Lung (tissue), 12 donors: ENCODE data around the gene TMEM207. TPM values are rescaled to one million over a fixed set of nuclear protein-coding genes. Genes with fewer than 3 reads are reported as not detected.

ENCODE experiments used
- ATAC-seq: fragments of 200-7000 bp; cut with Tn5 transposase; one replicate; pipeline ENCODE4 v1.9.1; 2020; ENCODE audit warnings: moderate number of reproducible peaks; ENCODE audit not compliant: insufficient read depth, low FRiP score
- DNase-seq, 3 donors: peaks; one replicate each; pipeline ENCODE4 v3.0.0-alpha.2; 2013 to 2017
- H3K27ac ChIP-seq, 2 donors: one replicate each; pipeline ENCODE4 v1.5.1; 2013; ENCODE audit warnings: mild to moderate bottlenecking in 2 of 2, moderate library complexity in 2 of 2, control low read depth in 1 of 2, inconsistent platforms in 1 of 2, low read depth in 1 of 2, low read length in 1 of 2
- H3K27me3 ChIP-seq, 3 donors: one replicate each; pipeline ENCODE4 v1.5.1; 2013; ENCODE audit warnings: low read length in 2 of 3; ENCODE audit not compliant: control insufficient read depth in 3 of 3, insufficient read depth in 3 of 3
- H3K36me3 ChIP-seq, 4 donors: one replicate each; pipeline ENCODE4 v1.5.1; 2013; ENCODE audit warnings: low read length in 4 of 4, mild to moderate bottlenecking in 1 of 4, moderate library complexity in 1 of 4; ENCODE audit not compliant: control insufficient read depth in 4 of 4, insufficient read depth in 4 of 4
- H3K4me1 ChIP-seq, 5 donors: one replicate each; pipeline ENCODE4 v1.5.1; 2013; ENCODE audit warnings: low read length in 5 of 5, mild to moderate bottlenecking in 2 of 5, moderate library complexity in 1 of 5; ENCODE audit not compliant: control insufficient read depth in 5 of 5, insufficient read depth in 5 of 5
- H3K4me3 ChIP-seq: one replicate; pipeline ENCODE4 v1.5.1; 2013; ENCODE audit warnings: mild to moderate bottlenecking, control low read depth, moderate library complexity
- H3K9ac ChIP-seq, 2 donors: one replicate each; pipeline ENCODE4 v1.5.1; 2013; ENCODE audit warnings: low read length in 2 of 2, control low read depth in 1 of 2; ENCODE audit not compliant: insufficient read depth in 1 of 2
- H3K9me3 ChIP-seq, 4 donors: one replicate each; pipeline ENCODE4 v1.5.1; 2013; ENCODE audit warnings: low read length in 3 of 4, mild to moderate bottlenecking in 1 of 4, moderate library complexity in 1 of 4; ENCODE audit not compliant: control insufficient read depth in 4 of 4, insufficient read depth in 3 of 4
- CTCF ChIP-seq: IDR thresholded peaks from 2 replicates; pipeline ENCODE4 v1.5.1; 2012; ENCODE audit warnings: mild to moderate bottlenecking; ENCODE audit errors: control extremely low read depth, extremely low read depth
- WGBS, 2 donors: extraction: QIAGEN DNeasy Blood & Tissue Kit; methylation state at CpG; one replicate each; pipeline ENCODE4 v1.1.7; 2013; 5-methylcytosine and 5-hydroxymethylcytosine counted together
- polyA plus RNA-seq, 2 donors: library from polyadenylated mRNA; stranded (reverse); fragments of 200-250 nt; gene quantifications; one replicate each; pipeline ENCODE4 v1.2.1, GENCODE V29; 2013
- total RNA-seq, 2 donors: library from RNA; depleted of rRNA in 1 of 2; stranded (reverse); fragments of >200 nt in 1 of 2; gene quantifications; one replicate each; pipeline ENCODE4 v1.2.1, GENCODE V29; 2014 to 2021
- donor health status: control.
- donor health status: control.
- donor health status: Bipolar disorder and iron deficiency.
- donor health status: healthy.
- donor health status: DM: yes; HTN: yes; CAD: no.

The TMEM207 gene
- total and polyA plus RNA-seq, 4 donors = not detected

- Histone ChIP-seq H3K27me3 (no peaks in the 10 kb centered on the region), H3K4me1 (no peaks in the 10 kb centered on the region), H3K9ac (no peak overlapping the region), H3K27ac (no peak overlapping the region), H3K4me3 (no peak overlapping the region), H3K9me3 (no peaks in the 10 kb centered on the region), H3K36me3 (no peaks in the 10 kb centered on the region)
- ATAC-seq (no peak), DNase-seq (no peak)
- 87 to 91% methylated on average over 4 of the region's 4 CpGs for WGBS, 2 donors
- TF ChIP-seq CTCF = no peak
Measured at GRCh38 chr3:190397889-190398288, 51.8 kb downstream of the TMEM207 start.

DNA sequence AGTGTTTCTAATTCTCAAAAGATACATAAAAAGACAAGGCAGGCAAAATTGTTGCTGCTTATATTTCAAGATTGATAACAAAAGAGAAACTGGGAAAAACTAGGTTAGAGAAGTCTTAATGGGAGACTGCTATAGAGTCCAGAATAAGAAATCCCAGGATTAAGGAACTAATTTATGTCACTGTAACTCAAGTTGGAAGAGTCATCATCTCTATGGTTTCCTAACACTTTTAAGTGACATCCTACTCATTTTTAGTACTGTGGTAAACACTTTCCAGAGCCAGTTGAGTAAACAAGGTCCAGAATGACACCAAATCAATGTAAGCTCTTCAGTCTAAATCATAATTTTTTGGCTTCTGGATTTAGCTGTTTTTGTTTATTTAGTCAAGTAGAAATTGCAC is 53.7 kb downstream of the TMEM207 start:
- no peaks in the 10 kb centered on the region for H3K27me3 ChIP-seq
- H3K36me3 ChIP-seq = no peaks in the 10 kb centered on the region
- no peak overlapping the region for H3K9ac ChIP-seq
- no peak for TF ChIP-seq CTCF
- H3K9me3 ChIP-seq = no peaks in the 10 kb centered on the region
- ATAC-seq (no peak), DNase-seq (no peak)
- H3K4me1 ChIP-seq = no peaks in the 10 kb centered on the region
- H3K27ac ChIP-seq = no peak overlapping the region
- no peak overlapping the region for H3K4me3 ChIP-seq

GRCh38 chr3:190388703-190389102 is 61.0 kb downstream of the TMEM207 start:
- ATAC-seq (no peak), DNase-seq (no peak)
- no peaks in the 10 kb centered on the region for H3K9me3 ChIP-seq
- 71 to 80% methylated on average over 3 of the region's 3 CpGs for WGBS, 2 donors
- H3K27ac ChIP-seq = no peak overlapping the region
- no peaks in the 10 kb centered on the region for H3K27me3 ChIP-seq
- TF ChIP-seq CTCF = no peak
- no peaks in the 10 kb centered on the region for H3K4me1 ChIP-seq
- no peak overlapping the region for H3K9ac ChIP-seq
- H3K4me3 ChIP-seq = no peak overlapping the region
- H3K36me3 ChIP-seq = no peaks in the 10 kb centered on the region

GRCh38 chr3:190387578-190388213 is 62.0 kb downstream of the TMEM207 start, which contains the start of gene CLDN16:
TSS of gene CLDN16 (plus strand) at chr3:190388163. CDS start at chr3:190388330, 167 bp downstream.
- Histone ChIP-seq H3K27ac (no peak within 1 kb of the TSS), H3K4me1 (no peaks in the 10 kb centered on the region), H3K9ac (no peak within 1 kb of the TSS), H3K4me3 (no peak within 1 kb of the TSS), H3K27me3 (no peaks in the 10 kb centered on the region), H3K36me3 (no peaks in the 10 kb centered on the region), H3K9me3 (no peaks in the 10 kb centered on the region)
- ATAC-seq (peak; percentile 43), DNase-seq (peak in 2 of 3 donors; percentile 11 to 21)
- TF ChIP-seq CTCF = no peak
- WGBS, 2 donors = 75 to 90% methylated on average over 12 of the region's 12 CpGs
